Panc1 (cell line): ENCODE results near the gene FNTB. TPM values are rescaled to one million over a fixed set of nuclear protein-coding genes. Genes with fewer than 3 reads are reported as not detected.

Source experiments
- ATAC-seq: fragments of 200-7000 bp; cut with Tn5 transposase; 2 replicates; pipeline ENCODE4 v1.9.1; 2020; ENCODE audit warnings: mild to moderate bottlenecking, moderate library complexity
- BruUV-seq: library from RNA; stranded (reverse); fragments of 400-500 nt; replicated peaks from 2 replicates; lab custom pipeline; 2021; lab: Mats Ljungman, UMichigan
- CTCF ChIA-PET: fragments of 300-600 bp; sonication (Branson Sonifier 250); formaldehyde crosslinking; loops from one replicate; lab custom pipeline; 2022; ENCODE audit warnings: antibody characterized with exemption; lab: Charles Lee
- POLR2A ChIA-PET: fragments of 300-600 bp; sonication (Branson Sonifier 250); formaldehyde crosslinking; loops from one replicate; lab custom pipeline; 2022; ENCODE audit warnings: antibody characterized with exemption; lab: Charles Lee
- DNase-seq: peaks from one replicate; pipeline ENCODE4 v3.0.0-alpha.2; 2010; ENCODE audit warnings: low read depth, low spot score
- H3K27ac ChIP-seq: 2 replicates; pipeline ENCODE4 v1.5.1; 2011; ENCODE audit warnings: mild to moderate bottlenecking, low read length, inconsistent platforms
- H3K27me3 ChIP-seq: fragments of 200-500 bp; sonication (Bioruptor generic); 2 replicates; pipeline ENCODE4 v1.6.0; 2014; ENCODE audit warnings: low read length, inconsistent platforms; ENCODE audit not compliant: control insufficient read depth, insufficient read depth
- H3K36me3 ChIP-seq: fragments of 200-500 bp; sonication (Bioruptor generic); 2 replicates; pipeline ENCODE4 v1.5.1; 2014; ENCODE audit warnings: inconsistent platforms, mild to moderate bottlenecking, low read length, moderate library complexity; ENCODE audit not compliant: control insufficient read depth, insufficient read depth
- H3K4me1 ChIP-seq: 2 replicates; pipeline ENCODE4 v1.5.1; 2011; ENCODE audit warnings: inconsistent platforms, mild to moderate bottlenecking, low read length, moderate library complexity; ENCODE audit not compliant: control insufficient read depth, insufficient read depth
- H3K4me3 ChIP-seq, 2 experiments: 2 replicates each; pipeline ENCODE4 v1.5.1; 2011 to 2012; ENCODE audit warnings: low read depth in 2 of 2, low read length in 2 of 2, mild to moderate bottlenecking in 2 of 2, inconsistent platforms in 1 of 2, moderate library complexity in 1 of 2
- H3K9me3 ChIP-seq: fragments of 200-500 bp; sonication (Bioruptor generic); 2 replicates; pipeline ENCODE4 v1.5.1; 2014; ENCODE audit warnings: low read depth, mild to moderate bottlenecking, inconsistent platforms, low read length, moderate library complexity; ENCODE audit not compliant: control insufficient read depth, insufficient read depth
- POLR2AphosphoS5 ChIP-seq: IDR thresholded peaks from 2 replicates; pipeline ENCODE4 v1.6.1; 2012; ENCODE audit warnings: mild to moderate bottlenecking, low read depth, low read length, moderate library complexity
- SIN3A ChIP-seq: IDR thresholded peaks from 2 replicates; pipeline ENCODE4 v1.6.1; 2012; ENCODE audit warnings: low read depth, mild to moderate bottlenecking, low read length, moderate library complexity, borderline replicate concordance; ENCODE audit not compliant: insufficient read depth
- TCF7L2 ChIP-seq: IDR thresholded peaks from 2 replicates; pipeline ENCODE4 v1.6.1; 2011; ENCODE audit warnings: mild to moderate bottlenecking, low read depth, low read length, inconsistent platforms
- in situ Hi-C: cut with HindIII; loops from 2 replicates; pipeline ENCODE4 v1.10.0; 2016; ENCODE audit warnings: low sequenced_read_pairs, low pct_unique_long_range_greater_than_20kb
- intact Hi-C: fragments of 100-400 bp; cut with micrococcal nuclease; formaldehyde crosslinking; loops from one replicate; pipeline ENCODE4 v1.10.0; 2022; ENCODE audit not compliant: unreplicated experiment
- total RNA-seq: library from RNA; stranded (reverse); gene quantifications from one replicate; pipeline ENCODE4 v1.2.1, GENCODE V29; 2021; ENCODE audit not compliant: unreplicated experiment
- TF ChIP-seq, protein P1 (sequence below): fragments of 450-650 bp; IDR thresholded peaks from 2 replicates; pipeline ENCODE4 v1.5.1; 2017; ENCODE audit warnings: mild to moderate bottlenecking
- TF ChIP-seq, protein P2 (sequence below), 2 experiments: IDR thresholded peaks; 2 replicates each; pipeline ENCODE4 v1.6.1; 2011 to 2012; ENCODE audit warnings: low read depth in 2 of 2, control low read depth in 1 of 2, low read length in 1 of 2, mild to moderate bottlenecking in 1 of 2, moderate library complexity in 1 of 2; ENCODE audit not compliant: insufficient read depth in 1 of 2

The FNTB gene
- total RNA-seq, 1 experiment from 2014 or later: 13.3 TPM

DNA sequence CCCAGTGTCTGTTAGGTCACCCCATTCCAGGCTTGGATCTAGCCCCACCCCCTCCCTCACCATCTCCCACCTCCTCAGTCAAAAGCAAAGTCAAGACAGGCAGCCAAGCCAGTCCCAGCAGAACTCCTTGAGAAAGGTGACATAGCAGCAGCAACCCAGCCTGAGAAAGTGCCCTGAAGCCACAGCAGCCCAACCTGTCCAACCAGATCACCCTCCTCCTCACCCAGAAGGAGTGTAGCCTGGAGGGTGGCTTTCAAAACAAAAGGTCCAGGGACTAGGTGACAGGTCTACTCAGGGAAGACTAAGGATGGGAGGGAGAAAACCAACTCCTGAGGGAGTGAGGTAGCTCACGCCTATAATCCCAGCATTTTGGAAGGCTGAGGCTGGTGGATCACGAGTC is 19.7 kb upstream of the FNTB start:
- BruUV-seq: no TSS peak
- no peak for DNase-seq
- no peaks in the 10 kb centered on the region for H3K36me3 ChIP-seq
- POLR2A ChIA-PET: no interaction called here
- intact Hi-C loops: no loop called here
- no peak for TF ChIP-seq POLR2AphosphoS5
- TF ChIP-seq, protein P1, sequence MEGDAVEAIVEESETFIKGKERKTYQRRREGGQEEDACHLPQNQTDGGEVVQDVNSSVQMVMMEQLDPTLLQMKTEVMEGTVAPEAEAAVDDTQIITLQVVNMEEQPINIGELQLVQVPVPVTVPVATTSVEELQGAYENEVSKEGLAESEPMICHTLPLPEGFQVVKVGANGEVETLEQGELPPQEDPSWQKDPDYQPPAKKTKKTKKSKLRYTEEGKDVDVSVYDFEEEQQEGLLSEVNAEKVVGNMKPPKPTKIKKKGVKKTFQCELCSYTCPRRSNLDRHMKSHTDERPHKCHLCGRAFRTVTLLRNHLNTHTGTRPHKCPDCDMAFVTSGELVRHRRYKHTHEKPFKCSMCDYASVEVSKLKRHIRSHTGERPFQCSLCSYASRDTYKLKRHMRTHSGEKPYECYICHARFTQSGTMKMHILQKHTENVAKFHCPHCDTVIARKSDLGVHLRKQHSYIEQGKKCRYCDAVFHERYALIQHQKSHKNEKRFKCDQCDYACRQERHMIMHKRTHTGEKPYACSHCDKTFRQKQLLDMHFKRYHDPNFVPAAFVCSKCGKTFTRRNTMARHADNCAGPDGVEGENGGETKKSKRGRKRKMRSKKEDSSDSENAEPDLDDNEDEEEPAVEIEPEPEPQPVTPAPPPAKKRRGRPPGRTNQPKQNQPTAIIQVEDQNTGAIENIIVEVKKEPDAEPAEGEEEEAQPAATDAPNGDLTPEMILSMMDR: no peak
- no peak for TF ChIP-seq SIN3A
- TF ChIP-seq, protein P2, sequence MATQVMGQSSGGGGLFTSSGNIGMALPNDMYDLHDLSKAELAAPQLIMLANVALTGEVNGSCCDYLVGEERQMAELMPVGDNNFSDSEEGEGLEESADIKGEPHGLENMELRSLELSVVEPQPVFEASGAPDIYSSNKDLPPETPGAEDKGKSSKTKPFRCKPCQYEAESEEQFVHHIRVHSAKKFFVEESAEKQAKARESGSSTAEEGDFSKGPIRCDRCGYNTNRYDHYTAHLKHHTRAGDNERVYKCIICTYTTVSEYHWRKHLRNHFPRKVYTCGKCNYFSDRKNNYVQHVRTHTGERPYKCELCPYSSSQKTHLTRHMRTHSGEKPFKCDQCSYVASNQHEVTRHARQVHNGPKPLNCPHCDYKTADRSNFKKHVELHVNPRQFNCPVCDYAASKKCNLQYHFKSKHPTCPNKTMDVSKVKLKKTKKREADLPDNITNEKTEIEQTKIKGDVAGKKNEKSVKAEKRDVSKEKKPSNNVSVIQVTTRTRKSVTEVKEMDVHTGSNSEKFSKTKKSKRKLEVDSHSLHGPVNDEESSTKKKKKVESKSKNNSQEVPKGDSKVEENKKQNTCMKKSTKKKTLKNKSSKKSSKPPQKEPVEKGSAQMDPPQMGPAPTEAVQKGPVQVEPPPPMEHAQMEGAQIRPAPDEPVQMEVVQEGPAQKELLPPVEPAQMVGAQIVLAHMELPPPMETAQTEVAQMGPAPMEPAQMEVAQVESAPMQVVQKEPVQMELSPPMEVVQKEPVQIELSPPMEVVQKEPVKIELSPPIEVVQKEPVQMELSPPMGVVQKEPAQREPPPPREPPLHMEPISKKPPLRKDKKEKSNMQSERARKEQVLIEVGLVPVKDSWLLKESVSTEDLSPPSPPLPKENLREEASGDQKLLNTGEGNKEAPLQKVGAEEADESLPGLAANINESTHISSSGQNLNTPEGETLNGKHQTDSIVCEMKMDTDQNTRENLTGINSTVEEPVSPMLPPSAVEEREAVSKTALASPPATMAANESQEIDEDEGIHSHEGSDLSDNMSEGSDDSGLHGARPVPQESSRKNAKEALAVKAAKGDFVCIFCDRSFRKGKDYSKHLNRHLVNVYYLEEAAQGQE (IDR thresholded peaks at IDR 0.05; ENCODE audit: insufficient read depth in 1 of 2, low read depth in 2 of 2, low read length in 1 of 2): no peak
- no peak for TF ChIP-seq TCF7L2
- ATAC-seq: no peak
- no peak overlapping the region for H3K27ac ChIP-seq
- in situ Hi-C loops: no loop called here
- CTCF ChIA-PET: no interaction called here
- no peaks in the 10 kb centered on the region; the same call in 1 of the 2 replicates for H3K27me3 ChIP-seq
- no peaks in the 10 kb centered on the region for H3K4me1 ChIP-seq
- no peaks in the 10 kb centered on the region for H3K9me3 ChIP-seq
- no peak overlapping the region for H3K4me3 ChIP-seq

DNA sequence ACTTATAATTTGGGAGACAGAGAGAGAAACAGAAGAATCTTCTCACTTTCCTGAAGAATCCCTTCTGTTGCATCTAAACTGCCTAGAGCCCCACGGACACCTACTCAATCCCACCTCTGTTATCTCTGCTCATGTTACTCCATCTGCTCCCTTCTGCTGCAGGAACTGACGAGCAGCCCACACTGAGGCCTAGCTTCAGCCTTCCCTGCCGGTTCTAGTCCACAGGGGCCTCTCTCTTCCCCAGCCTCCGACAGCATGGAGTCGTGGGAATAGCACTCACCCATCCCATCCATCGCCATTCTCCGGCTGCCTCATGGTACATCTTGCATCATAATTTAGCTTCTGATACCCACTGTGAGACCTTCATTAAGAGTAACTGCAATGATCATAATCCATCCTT is 18.5 kb upstream of the FNTB start:
- Histone ChIP-seq H3K27me3 (no peaks in the 10 kb centered on the region; the same call in 1 of the 2 replicates), H3K4me1 (no peaks in the 10 kb centered on the region), H3K27ac (no peak overlapping the region), H3K9me3 (no peaks in the 10 kb centered on the region), H3K4me3 (no peak overlapping the region), H3K36me3 (no peaks in the 10 kb centered on the region)
- intact Hi-C loops (no loop called here), in situ Hi-C loops (no loop called here)
- TF ChIP-seq, protein P2 (IDR thresholded peaks at IDR 0.05; ENCODE audit: insufficient read depth in 1 of 2, low read depth in 2 of 2, low read length in 1 of 2): no peak
- TF ChIP-seq, protein P1: no peak
- TF ChIP-seq POLR2AphosphoS5 (no peak), TCF7L2 (no peak), SIN3A (no peak)
- DNase-seq (no peak), ATAC-seq (no peak)
- CTCF ChIA-PET: no interaction called here
- BruUV-seq: no TSS peak
- POLR2A ChIA-PET: no interaction called here
